H1 (cell line): ENCODE measurements around the gene TM4SF18. TPM values are rescaled to one million over a fixed set of nuclear protein-coding genes. Genes with fewer than 3 reads are reported as not detected.

Experiments used
- ATF3 ChIP-seq: IDR thresholded peaks from 2 replicates; pipeline ENCODE4 v1.6.1; 2011; ENCODE audit warnings: low read depth, mild to moderate bottlenecking, low read length; ENCODE audit not compliant: insufficient read depth
- JUND ChIP-seq: IDR thresholded peaks from 2 replicates; pipeline ENCODE4 v1.6.1; 2011; ENCODE audit warnings: mild to moderate bottlenecking, improper control_type of control experiment, low read length
- POLR2A ChIP-seq, 2 experiments: IDR thresholded peaks; 1 replicate in 1 of 2; 2 replicates in 1 of 2; pipeline ENCODE4 v1.6.1; 2011; ENCODE audit warnings: low read depth in 2 of 2, low read length in 2 of 2, mild to moderate bottlenecking in 2 of 2; ENCODE audit errors: control extremely low read depth in 1 of 2
- SP2 ChIP-seq: IDR thresholded peaks from 2 replicates; pipeline ENCODE4 v1.6.1; 2012; ENCODE audit warnings: mild to moderate bottlenecking, low read length, inconsistent platforms
- ZNF274 ChIP-seq: IDR thresholded peaks from 2 replicates; pipeline ENCODE4 v1.7.0; 2012; ENCODE audit warnings: low read length, borderline replicate concordance; ENCODE audit errors: extremely low read depth
- polyA plus RNA-seq, 7 experiments: library from polyadenylated mRNA; depleted of rRNA in 3 of 7; stranded (reverse) in 5 of 7; unstranded in 2 of 7; fragments of >200 nt in 5 of 7; fragments of 200-250 nt in 2 of 7; gene quantifications; 1 replicate in 5 of 7; 2 replicates in 1 of 7; 4 replicates in 1 of 7; pipeline versions ENCODE4 v1.2.1 to v1.2.3, GENCODE V29; 2011 to 2013; ENCODE audit warnings: missing spikeins in 2 of 7, mixed read lengths in 2 of 7
- total RNA-seq: library from RNA; stranded (reverse); fragmentation: NEBNext Ultra II Directional; extraction: Animal tissue kit (Norgen Biotek cat#: 25700); gene quantifications from 2 replicates; pipeline ENCODE4 v1.2.1, GENCODE V29; 2021

Gene TM4SF18
- total and polyA plus RNA-seq, 2 of the 8 experiments (the other 6 are each of a cell fraction or from before 2014, with no cell fraction given): 2.9 to 13.6 TPM

GRCh38 chr3:149315694-149316093, 17.7 kb downstream of the TM4SF18 start (continued):
- TF ChIP-seq ZNF274 (no peak), POLR2A (IDR thresholded peaks at IDR 0.05; ENCODE audit: control extremely low read depth in 1 of 2, low read depth in 2 of 2, low read length in 2 of 2) (no peak), JUND (no peak), ATF3 (no peak), SP2 (no peak)
- TF ChIP-seq, all 59 proteins: peak for 0
